ENCODE results near the gene BEST2. TPM values are rescaled to one million over a fixed set of nuclear protein-coding genes. Genes with fewer than 3 reads are reported as not detected.
A peak's percentile ranks its signal among the peaks of the same experiment; 100 is the strongest.

BEST2 gene
- total and polyA plus RNA-seq, 2 donors (not counting 1 experiment from before 2014, with no cell fraction given): not detected

DNA sequence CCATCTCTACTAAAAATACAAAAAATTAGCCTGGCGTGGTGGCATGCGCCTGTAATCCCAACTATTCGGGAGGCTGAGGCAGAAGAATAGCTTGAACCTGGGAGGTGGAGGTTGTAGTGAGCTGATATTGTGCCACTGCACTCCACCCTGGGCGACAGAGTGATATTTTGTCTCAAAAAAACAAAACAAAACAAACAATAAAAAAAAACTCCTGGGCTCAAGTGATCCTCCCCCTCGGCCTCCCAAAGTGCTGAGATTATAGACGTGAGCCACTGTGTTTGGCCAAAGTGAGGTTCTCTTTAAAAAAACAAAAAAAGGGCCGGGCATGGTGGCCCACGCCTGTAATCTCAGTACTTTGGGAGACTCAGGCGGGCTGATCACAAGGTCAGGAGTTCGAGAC, 35.9 kb downstream of the BEST2 start:
- Histone ChIP-seq H4K20me1 (ENCODE audit: control insufficient read depth, extremely low read depth, insufficient read depth, low read length) (no peaks in the 10 kb centered on the region), H3K36me3 (ENCODE audit: control insufficient read depth, insufficient read depth, low read length) (no peaks in the 10 kb centered on the region), H3K9me3 (ENCODE audit: control insufficient read depth, insufficient read depth, low read depth, low read length) (no peaks in the 10 kb centered on the region), H3K79me2 (ENCODE audit: control insufficient read depth, insufficient read depth, low read length) (peaks cover 11% of the 10 kb centered on the region), H3K9ac (ENCODE audit: insufficient read depth, low read length) (no peak overlapping the region), H3K4me1 (ENCODE audit: control insufficient read depth, extremely low read depth, insufficient read depth, low read length) (peaks cover 37% of the 10 kb centered on the region), H3K27me3 (ENCODE audit: control insufficient read depth, insufficient read depth, low read length) (no peaks in the 10 kb centered on the region), H2AFZ (ENCODE audit: low read length) (no peak overlapping the region), H3K4me3 (replicated peaks in 1 of 4; ENCODE audit: control extremely low read depth in 1 of 4, insufficient read depth in 1 of 4, low read depth in 3 of 4, low read length in 4 of 4) (no peak overlapping the region), H3K27ac (ENCODE audit: insufficient read depth, low read length) (no peak overlapping the region), H3K4me2 (ENCODE audit: extremely low read depth, insufficient read depth, low read length) (no peak overlapping the region)
- no peak for TF ChIP-seq EZH2 (IDR thresholded peaks at IDR 0.05; ENCODE audit: low read length, missing control alignments)
- TF ChIP-seq, protein P1, sequence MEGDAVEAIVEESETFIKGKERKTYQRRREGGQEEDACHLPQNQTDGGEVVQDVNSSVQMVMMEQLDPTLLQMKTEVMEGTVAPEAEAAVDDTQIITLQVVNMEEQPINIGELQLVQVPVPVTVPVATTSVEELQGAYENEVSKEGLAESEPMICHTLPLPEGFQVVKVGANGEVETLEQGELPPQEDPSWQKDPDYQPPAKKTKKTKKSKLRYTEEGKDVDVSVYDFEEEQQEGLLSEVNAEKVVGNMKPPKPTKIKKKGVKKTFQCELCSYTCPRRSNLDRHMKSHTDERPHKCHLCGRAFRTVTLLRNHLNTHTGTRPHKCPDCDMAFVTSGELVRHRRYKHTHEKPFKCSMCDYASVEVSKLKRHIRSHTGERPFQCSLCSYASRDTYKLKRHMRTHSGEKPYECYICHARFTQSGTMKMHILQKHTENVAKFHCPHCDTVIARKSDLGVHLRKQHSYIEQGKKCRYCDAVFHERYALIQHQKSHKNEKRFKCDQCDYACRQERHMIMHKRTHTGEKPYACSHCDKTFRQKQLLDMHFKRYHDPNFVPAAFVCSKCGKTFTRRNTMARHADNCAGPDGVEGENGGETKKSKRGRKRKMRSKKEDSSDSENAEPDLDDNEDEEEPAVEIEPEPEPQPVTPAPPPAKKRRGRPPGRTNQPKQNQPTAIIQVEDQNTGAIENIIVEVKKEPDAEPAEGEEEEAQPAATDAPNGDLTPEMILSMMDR (conservative IDR thresholded peaks at IDR 0.05 in 1 of 2, IDR thresholded peaks at IDR 0.05 in 1 of 2; ENCODE audit: low read depth in 1 of 2, low read length in 2 of 2): no peak
- no peak for DNase-seq (ENCODE audit: low read depth in 2 of 2)

DNA sequence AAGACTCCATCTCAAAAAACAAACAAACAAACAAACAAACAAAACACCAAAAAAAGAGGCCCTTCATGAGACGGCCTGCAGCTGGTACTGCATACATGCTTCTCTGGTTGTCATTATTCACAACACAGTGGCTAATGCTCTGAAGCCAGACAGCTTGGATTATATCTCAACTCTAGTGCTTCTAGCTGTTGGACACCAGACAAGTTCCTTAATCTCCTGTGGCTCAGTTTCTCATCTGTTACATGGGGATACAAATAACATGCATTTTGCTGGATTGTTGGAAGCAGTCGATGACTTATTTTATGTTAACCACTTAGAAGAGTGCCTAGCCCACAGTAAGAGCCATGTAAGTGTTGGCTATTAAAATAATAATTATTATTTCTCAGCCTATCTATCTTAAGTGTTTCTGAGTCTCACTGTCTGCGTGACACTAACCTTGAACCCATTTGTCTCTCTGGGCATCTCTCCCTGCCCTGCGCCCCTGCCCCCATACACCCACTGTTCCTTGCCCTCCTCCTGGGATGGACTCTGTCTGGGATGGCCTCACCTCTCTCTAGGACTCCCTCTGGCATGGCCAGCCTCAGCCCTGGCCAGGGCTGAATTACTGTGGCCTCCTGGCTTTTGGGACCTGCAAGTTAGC, 36.6 kb downstream of the BEST2 start:
- no peak for DNase-seq (ENCODE audit: low read depth in 2 of 2)
- TF ChIP-seq, protein P1 (conservative IDR thresholded peaks at IDR 0.05 in 1 of 2, IDR thresholded peaks at IDR 0.05 in 1 of 2; ENCODE audit: low read depth in 1 of 2, low read length in 2 of 2): no peak
- TF ChIP-seq EZH2 (IDR thresholded peaks at IDR 0.05; ENCODE audit: low read length, missing control alignments): no peak
- Histone ChIP-seq H3K9me3 (ENCODE audit: control insufficient read depth, insufficient read depth, low read depth, low read length) (no peaks in the 10 kb centered on the region), H4K20me1 (ENCODE audit: control insufficient read depth, extremely low read depth, insufficient read depth, low read length) (no peaks in the 10 kb centered on the region), H3K4me2 (ENCODE audit: extremely low read depth, insufficient read depth, low read length) (peak overlapping the region; percentile 72), H2AFZ (ENCODE audit: low read length) (no peak overlapping the region), H3K36me3 (ENCODE audit: control insufficient read depth, insufficient read depth, low read length) (peaks cover 2% of the 10 kb centered on the region), H3K4me1 (ENCODE audit: control insufficient read depth, extremely low read depth, insufficient read depth, low read length) (peaks cover 35% of the 10 kb centered on the region), H3K27me3 (ENCODE audit: control insufficient read depth, insufficient read depth, low read length) (no peaks in the 10 kb centered on the region), H3K9ac (ENCODE audit: insufficient read depth, low read length) (peak overlapping the region; percentile 75), H3K79me2 (ENCODE audit: control insufficient read depth, insufficient read depth, low read length) (peaks cover 18% of the 10 kb centered on the region), H3K4me3 (replicated peaks in 1 of 4; ENCODE audit: control extremely low read depth in 1 of 4, insufficient read depth in 1 of 4, low read depth in 3 of 4, low read length in 4 of 4) (peak overlapping the region in 1 of 4 experiments; percentile 96), H3K27ac (ENCODE audit: insufficient read depth, low read length) (peak overlapping the region; percentile 97)

DNA sequence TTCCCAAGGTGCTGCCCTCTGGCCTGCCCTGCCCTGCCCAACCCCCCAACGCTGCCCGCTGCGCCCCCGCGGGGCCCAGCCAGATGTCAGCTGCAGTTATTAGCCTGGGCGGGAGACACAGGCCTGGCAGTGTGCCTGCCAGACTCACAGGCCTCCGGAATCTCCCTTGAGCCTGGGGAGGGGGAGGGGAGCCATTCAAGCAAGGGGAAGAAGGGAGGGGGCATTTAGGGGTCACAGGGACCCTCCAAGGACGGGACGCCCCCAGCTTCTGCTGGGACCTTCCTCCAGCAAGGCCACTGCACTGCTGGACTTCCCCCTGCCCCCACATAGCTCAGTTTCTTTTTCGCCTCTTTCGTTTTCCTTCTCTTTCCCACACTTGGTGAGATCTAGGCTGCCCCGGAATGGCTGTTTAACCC, 37.1 kb downstream of the BEST2 start:
- H3K36me3 ChIP-seq (ENCODE audit: control insufficient read depth, insufficient read depth, low read length): peaks cover 2% of the 10 kb centered on the region
- peak in 1 of 2 donors; percentile 63 for DNase-seq (ENCODE audit: low read depth in 2 of 2)

More for the DNA sequence above, 37.1 kb downstream of the BEST2 start:
- peaks cover 30% of the 10 kb centered on the region for H3K4me1 ChIP-seq (ENCODE audit: control insufficient read depth, extremely low read depth, insufficient read depth, low read length)
- H3K27me3 ChIP-seq (ENCODE audit: control insufficient read depth, insufficient read depth, low read length): no peaks in the 10 kb centered on the region
- H3K79me2 ChIP-seq (ENCODE audit: control insufficient read depth, insufficient read depth, low read length): peaks cover 20% of the 10 kb centered on the region
- no peak for TF ChIP-seq EZH2 (IDR thresholded peaks at IDR 0.05; ENCODE audit: low read length, missing control alignments)
- TF ChIP-seq, protein P1 (conservative IDR thresholded peaks at IDR 0.05 in 1 of 2, IDR thresholded peaks at IDR 0.05 in 1 of 2; ENCODE audit: low read depth in 1 of 2, low read length in 2 of 2): no peak
- H3K4me3 ChIP-seq (replicated peaks in 1 of 4; ENCODE audit: control extremely low read depth in 1 of 4, insufficient read depth in 1 of 4, low read depth in 3 of 4, low read length in 4 of 4): peak overlapping the region; percentile 17 to 96 (median 33)
- H3K9ac ChIP-seq (ENCODE audit: insufficient read depth, low read length): peak overlapping the region; percentile 75
- H3K27ac ChIP-seq (ENCODE audit: insufficient read depth, low read length): peak overlapping the region; percentile 97
- no peaks in the 10 kb centered on the region for H3K9me3 ChIP-seq (ENCODE audit: control insufficient read depth, insufficient read depth, low read depth, low read length)
- no peak overlapping the region for H2AFZ ChIP-seq (ENCODE audit: low read length)
- H4K20me1 ChIP-seq (ENCODE audit: control insufficient read depth, extremely low read depth, insufficient read depth, low read length): no peaks in the 10 kb centered on the region
- H3K4me2 ChIP-seq (ENCODE audit: extremely low read depth, insufficient read depth, low read length): peak overlapping the region; percentile 76

Data from fibroblast of lung (primary cell).